GM18508 (cell line): Measurements from ENCODE around the gene ANO9.
"Not testable (repeated sequence)": the region's sequence is repeated elsewhere in the genome, so short reads cannot be mapped to it uniquely, and the experiment has no call there.

Experiments used
- ATAC-seq: cut with Tn5 transposase; IDR thresholded peaks from one replicate; pipeline ENCODE4 v1.9.1; 2021; ENCODE audit warnings: moderate number of reproducible peaks; ENCODE audit not compliant: insufficient read depth, unreplicated experiment

Gene ANO9

GRCh38 chr11:418343-419247 lies 23.2 kb downstream of the ANO9 start:
- ATAC-seq: no peak

GRCh38 chr11:417652-418342 lies 24.0 kb downstream of the ANO9 start:
- no peak for ATAC-seq

GRCh38 chr11:416757-417621 lies 24.8 kb downstream of the ANO9 start:
- no peak for ATAC-seq

- no peak for ATAC-seq
Measured at GRCh38 chr11:416051-416756, 25.6 kb downstream of the ANO9 start.

GRCh38 chr11:415640-416041 lies 26.2 kb downstream of the ANO9 start:
- ATAC-seq: no peak

- ATAC-seq: no peak
Measured at GRCh38 chr11:414318-414857, 27.4 kb downstream of the ANO9 start.

GRCh38 chr11:413120-414081 lies 28.4 kb downstream of the ANO9 start:
- ATAC-seq: no peak

- ATAC-seq: no peak
Measured at GRCh38 chr11:412641-413119, 29.1 kb downstream of the ANO9 start.

- ATAC-seq: not testable (repeated sequence)
Measured at GRCh38 chr11:411520-411919, 30.3 kb downstream of the ANO9 start.

- ATAC-seq: not testable (repeated sequence)
Measured at GRCh38 chr11:410711-411110, 31.1 kb downstream of the ANO9 start.

GRCh38 chr11:409600-410483 lies 32.0 kb downstream of the ANO9 start:
- ATAC-seq: no peak

- no peak for ATAC-seq
Measured at GRCh38 chr11:409008-409599, 32.7 kb downstream of the ANO9 start.

- no peak for ATAC-seq
Measured at GRCh38 chr11:408154-409007, 33.4 kb downstream of the ANO9 start.

GRCh38 chr11:407651-408123 lies 34.1 kb downstream of the ANO9 start:
- ATAC-seq: no peak

- ATAC-seq: no peak
Measured at GRCh38 chr11:406796-407650, 34.8 kb downstream of the ANO9 start.
